CD4-positive, alpha-beta T cell treated with Interleukin-17A for 1 hour (primary cell): Measurements from ENCODE around the gene KLHL29.

Experiments
- DNase-seq: peaks from one replicate; pipeline ENCODE4 v3.0.0-alpha.2; 2020

Gene KLHL29

GRCh38 chr2:23622966-23623675, 238.1 kb downstream of the KLHL29 start:
- DNase-seq = no peak

GRCh38 chr2:23624378-23624777, 239.4 kb downstream of the KLHL29 start:
- DNase-seq = no peak

DNA sequence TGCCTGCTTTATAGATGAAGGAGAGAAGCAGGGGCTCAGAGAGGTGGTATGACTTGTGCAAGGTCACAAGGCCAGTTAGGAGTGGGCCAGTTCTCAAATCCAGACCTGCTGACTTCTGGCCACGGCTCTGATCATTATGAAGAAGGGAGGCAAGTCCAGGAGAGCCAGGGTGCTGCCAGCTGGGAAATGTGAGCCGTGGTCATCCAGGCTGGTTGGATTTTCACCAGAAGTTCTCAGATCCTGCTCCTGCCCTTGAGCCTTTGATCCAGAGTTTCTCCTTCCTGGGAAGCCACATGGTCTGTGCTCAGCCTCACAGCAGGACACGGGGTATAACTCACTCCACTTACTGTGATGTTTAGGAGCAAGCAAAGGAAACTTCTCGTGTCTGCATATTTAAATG, 239.9 kb downstream of the KLHL29 start:
- no peak for DNase-seq

GRCh38 chr2:23625726-23626125, 240.7 kb downstream of the KLHL29 start:
- DNase-seq = no peak

DNA sequence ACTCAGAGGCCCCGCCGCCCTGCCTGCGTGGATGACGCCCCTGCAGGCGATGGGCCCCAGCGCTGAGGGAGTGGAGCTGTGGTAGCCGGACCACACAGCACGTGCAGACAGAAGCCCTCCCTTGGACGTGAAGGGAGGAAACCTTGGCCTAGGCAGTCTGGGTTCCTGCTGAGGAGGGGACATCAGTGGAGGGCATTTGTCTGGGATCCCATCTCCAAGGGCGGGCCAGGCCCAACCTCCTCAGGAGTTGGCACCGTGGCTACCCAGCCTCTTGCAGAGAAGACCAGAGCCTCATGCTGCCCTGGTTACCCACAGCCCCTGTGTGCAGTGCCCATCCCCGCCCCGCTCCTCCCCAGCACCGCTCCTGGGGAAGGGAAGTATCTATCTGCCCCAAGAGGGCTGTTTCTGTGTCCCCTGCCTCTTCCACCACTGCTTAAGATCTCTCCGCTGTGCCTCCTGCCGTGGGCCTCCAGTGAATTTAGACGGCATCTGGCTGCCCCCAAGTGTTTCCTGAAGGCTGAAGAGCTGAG, 241.8 kb downstream of the KLHL29 start:
- no peak for DNase-seq

- DNase-seq = no peak
Observed at GRCh38 chr2:23627236-23628009, 242.4 kb downstream of the KLHL29 start.

GRCh38 chr2:23628926-23629771, 244.2 kb downstream of the KLHL29 start:
- DNase-seq = no peak

DNA sequence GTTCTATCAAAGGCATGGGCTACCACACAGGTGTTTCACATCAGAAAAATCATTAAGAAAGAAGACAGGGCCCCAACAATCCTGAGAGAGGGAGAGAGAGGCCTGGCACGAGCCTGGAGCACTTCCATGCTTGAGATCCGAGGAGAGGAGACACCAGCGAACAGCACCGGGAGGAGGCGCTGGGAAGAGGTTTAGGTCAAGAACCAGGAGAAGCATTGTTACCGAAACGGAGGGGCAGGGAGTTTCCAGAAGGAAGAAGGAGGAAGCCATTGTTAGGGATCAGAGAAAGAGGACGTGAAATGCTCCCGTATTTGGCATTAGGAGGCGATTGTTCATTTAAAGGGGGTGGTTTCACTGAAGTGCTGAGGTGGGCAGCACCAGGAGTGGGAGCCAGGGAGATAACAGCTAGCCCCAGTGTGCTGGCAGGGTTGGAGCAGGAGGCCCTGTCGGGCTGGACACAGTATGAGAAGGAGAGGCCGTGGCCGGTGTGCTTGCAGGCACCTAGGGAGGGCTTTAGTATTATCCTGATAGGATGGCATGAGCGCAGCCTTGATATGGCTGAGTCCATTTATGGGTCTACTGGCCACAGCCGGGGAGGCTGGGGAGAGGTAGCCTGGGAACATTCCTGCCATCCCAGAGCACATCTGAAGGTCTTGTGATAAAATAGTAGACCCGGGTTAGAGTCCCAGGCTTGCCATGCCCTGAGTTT, 244.9 kb downstream of the KLHL29 start:
- no peak for DNase-seq

DNA sequence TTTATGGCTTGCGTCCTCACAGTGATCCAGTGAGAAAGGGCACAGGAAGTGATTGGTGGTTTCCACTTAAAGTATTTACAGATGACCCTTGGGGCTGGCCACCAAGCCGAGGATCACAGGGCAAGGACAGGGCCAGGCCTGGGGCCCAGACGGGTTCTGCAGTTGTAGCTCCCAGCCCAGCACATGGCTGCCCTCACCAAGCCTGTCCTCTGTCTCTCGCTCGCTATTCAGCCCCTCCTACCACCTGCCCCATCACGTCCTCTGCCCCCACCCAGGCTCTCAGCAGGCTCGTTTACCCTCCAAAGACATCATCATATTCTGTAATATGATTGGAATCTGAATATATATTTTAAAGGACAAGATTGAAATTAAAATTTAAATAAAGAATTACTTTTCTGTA, 246.0 kb downstream of the KLHL29 start:
- no peak for DNase-seq

DNA sequence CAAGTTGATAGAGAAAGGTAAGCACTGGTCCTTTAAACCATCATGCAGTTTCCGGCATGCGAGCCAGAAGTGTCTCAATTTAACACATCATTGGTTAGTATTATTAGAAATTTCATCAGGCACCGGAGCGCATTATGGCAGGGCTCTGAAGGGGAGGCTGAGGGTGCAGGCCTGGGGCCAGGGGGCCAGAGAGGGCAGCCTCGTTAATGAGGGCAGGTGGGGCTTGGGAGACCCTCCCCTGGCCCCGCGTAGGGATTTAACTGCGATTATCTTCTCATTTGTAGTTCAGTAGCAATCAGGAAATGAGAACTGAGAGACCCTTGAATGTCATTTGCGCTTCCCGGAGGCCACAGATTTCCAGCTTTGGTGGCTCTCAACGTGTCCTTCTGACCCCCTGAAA, 246.4 kb downstream of the KLHL29 start:
- DNase-seq = no peak

DNA sequence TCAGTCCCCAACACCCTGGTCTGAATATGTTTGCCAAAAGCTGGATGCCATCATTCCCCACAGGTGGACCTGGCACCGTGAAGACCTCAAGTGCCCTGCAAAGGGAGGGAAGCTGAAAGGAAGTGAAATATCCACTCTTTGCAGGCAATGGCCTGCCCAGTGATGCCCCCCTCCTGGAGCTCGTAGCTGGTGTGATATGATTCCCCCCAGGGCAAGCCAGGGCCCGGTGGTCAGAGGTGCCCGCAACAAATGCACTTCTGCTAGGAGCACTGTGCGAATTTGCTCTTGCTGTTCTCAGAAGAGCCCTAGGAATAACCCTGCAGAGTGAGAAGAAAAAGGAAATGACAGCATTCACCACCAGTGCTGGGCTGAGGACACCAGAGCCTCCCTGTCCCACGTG, 247.4 kb downstream of the KLHL29 start:
- no peak for DNase-seq

DNA sequence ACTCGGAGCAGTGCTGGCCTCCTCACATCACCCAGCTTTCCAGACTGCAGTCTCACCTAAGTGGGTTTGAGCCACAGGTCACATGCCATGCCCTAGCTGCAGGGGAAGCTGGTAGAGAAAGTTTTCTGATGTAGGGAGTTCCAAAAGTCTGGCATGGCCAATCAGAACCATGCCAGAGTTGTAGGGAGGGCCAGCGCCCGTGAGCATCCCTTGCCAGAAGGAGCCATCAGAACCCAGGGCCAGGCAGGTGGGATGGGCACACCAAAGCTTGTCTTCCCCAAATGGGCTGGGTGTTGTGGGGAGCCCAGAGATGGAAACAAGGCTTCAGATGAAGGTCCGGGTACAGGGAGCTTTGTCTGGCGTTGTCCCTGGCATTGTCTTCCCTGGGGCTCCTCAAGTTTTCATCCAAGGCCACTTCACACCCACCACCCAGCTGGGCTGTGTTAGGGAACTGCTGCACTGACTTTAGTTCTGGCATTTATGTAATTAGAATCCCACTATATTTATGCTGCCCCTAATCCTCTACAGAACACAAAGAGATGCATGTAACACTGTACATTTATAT, 247.9 kb downstream of the KLHL29 start:
- no peak for DNase-seq

DNA sequence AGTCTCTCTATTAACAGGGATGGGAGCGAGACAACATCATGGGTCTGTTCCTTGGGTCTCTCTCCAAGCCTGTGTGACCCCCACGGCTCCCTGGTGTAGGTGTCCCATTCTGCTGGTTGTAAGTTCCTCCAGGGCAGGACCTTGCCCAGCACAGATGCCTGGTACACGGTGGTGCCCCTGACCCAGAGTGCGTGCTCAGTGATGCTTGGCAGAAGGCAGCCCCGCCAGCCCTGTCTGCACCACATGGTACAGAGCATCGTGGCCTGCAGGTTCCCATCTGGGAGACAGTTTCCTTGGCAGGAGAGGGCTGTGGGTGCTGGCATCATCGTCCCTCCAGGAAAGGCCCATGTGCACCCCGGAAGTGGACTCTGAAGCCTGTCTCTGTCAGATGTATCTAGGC, 249.0 kb downstream of the KLHL29 start:
- no peak for DNase-seq

- no peak for DNase-seq
Observed at GRCh38 chr2:23635442-23636340, 250.7 kb downstream of the KLHL29 start.

- no peak for DNase-seq
Observed at GRCh38 chr2:23636426-23636825, 251.4 kb downstream of the KLHL29 start.

GRCh38 chr2:23637011-23637778, 252.2 kb downstream of the KLHL29 start:
- no peak for DNase-seq

DNA sequence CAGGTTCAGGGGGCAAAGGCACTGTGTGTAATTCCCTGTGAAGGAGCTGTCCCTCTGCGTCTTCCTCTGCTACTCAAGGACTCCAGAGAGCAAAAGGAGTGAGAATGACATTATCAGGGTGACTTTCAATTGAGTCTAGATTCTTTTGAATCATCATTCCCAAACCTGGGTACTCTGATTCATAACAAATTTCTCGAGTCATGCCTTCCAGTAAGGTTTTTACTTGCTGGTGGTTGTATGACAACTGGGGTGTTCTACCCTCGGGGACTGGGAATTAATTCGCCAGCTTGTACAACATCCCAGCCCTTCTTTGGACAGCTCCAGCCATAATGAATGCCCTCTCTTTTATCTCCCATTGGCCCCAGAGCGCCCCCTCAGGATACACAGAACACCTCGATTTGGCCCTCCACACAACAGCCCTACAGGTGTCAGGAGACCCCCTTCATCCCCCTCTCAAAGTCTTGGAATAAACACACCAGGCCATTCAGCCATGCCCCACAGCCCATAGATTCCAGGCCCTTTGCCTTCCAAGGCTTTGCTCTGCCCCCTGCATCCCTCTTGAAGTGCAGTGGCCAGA, 254.5 kb downstream of the KLHL29 start:
- no peak for DNase-seq

DNA sequence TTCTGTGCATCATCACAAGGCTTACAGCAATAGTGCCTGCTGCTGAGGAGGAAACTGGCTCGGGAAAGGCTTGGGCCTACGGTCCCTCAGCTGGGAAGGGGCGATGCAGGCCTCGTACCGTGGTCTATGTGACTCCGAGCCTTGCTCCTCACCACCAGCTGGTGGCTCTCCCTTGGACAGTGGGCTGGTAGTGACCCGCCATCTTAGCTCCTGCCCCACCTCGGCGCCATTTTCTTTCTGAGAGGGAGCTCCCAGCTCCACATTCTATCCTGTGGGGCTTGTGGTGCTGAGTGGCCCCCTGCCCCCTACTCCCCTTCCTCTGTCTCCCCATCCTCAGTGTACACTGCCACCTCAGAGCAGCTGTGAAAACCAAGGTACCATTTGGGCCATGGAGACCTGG, 255.7 kb downstream of the KLHL29 start:
- no peak for DNase-seq

DNA sequence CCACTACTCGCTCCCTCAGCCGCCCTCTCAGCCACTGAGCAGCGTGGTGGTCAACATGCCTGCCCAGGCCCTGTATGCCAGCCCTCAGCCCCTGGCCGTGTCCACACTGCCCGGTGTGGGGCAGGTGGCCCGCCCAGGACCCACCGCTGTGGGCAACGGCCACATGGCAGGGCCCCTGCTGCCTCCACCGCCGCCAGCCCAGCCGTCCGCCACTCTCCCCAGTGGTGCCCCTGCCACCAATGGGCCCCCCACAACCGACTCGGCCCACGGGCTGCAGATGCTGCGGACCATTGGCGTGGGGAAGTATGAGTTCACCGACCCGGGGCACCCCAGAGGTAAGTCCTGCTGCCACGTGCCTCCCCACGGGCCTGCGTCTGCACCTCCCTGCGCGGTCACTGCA, 257.5 kb downstream of the KLHL29 start:
- no peak for DNase-seq

DNA sequence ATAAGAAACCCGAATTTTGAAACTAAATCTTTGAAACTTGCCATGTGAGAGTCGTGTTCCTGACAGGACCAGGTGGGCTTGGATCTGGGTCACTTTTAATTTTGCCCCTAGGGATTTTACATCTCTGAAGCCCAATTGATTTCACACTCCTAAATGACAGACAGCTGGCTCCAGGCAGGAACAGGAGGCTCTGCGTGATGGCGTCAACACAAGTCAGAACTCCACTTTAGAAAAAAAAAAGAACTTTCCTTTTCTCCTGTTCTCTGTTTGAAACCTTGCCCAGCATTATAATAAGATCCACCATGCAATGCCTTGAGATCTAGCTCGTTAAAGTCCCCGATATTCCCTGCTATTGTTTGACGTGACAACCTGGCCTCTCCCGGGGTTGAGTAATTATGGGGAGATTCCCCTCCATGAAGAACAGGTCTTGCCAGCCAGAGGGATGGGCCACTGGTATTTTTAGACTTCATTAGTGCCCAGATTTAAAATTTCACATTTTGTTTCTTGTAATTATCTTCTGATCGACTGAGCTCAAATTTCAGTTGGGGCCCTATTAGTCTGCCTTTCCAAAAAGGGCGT, 260.3 kb downstream of the KLHL29 start:
- DNase-seq = no peak
